Esophagus muscularis mucosa (tissue), 4 donors: ENCODE results near the gene SNX9. TPM values are rescaled to one million over a fixed set of nuclear protein-coding genes. Genes with fewer than 3 reads are reported as not detected.
A peak's percentile ranks its signal among the peaks of the same experiment; 100 is the strongest.

ENCODE experiments used
- DNase-seq: peaks from one replicate; pipeline ENCODE4 v3.0.0-alpha.2; 2017; ENCODE audit errors: extremely low spot score
- H3K27ac ChIP-seq, 4 donors: fragments of 200-600 bp; sonication (generic); replicated peaks in 1 of 4; 1 replicate in 3 of 4; 2 replicates in 1 of 4; pipeline ENCODE4 v1.5.1; 2016 to 2019; ENCODE audit warnings: mild to moderate bottlenecking in 1 of 4
- H3K27me3 ChIP-seq, 4 donors: fragments of 200-600 bp; sonication (generic); one replicate each; pipeline versions ENCODE4 v1.5.1 to v1.6.0; 2016 to 2019
- H3K36me3 ChIP-seq, 4 donors: fragments of 200-600 bp; sonication (generic); one replicate each; pipeline ENCODE4 v1.5.1; 2016 to 2019
- H3K4me1 ChIP-seq, 4 donors: fragments of 200-600 bp; sonication (generic); one replicate each; pipeline ENCODE4 v1.5.1; 2016 to 2019
- H3K4me3 ChIP-seq, 4 donors: fragments of 200-600 bp; sonication (generic); 1 replicate in 2 of 4; 2 replicates in 2 of 4; pipeline ENCODE4 v1.5.1; 2016 to 2019; ENCODE audit warnings: mild to moderate bottlenecking in 4 of 4, moderate library complexity in 1 of 4
- H3K9me3 ChIP-seq, 4 donors: fragments of 200-600 bp; sonication (generic); 1 replicate in 3 of 4; 2 replicates in 1 of 4; pipeline ENCODE4 v1.5.1; 2016 to 2019
- EP300 ChIP-seq: sonication (generic); formaldehyde crosslinking; IDR thresholded peaks from one replicate; pipeline ENCODE4 v1.6.1; 2017; ENCODE audit warnings: antibody characterized with exemption
- POLR2A ChIP-seq: fragments of 450-650 bp; IDR thresholded peaks from one replicate; pipeline ENCODE4 v1.6.1; 2017; ENCODE audit warnings: antibody characterized with exemption, moderate library complexity, mild to moderate bottlenecking, low read depth
- POLR2AphosphoS5 ChIP-seq, 2 donors: sonication (generic); formaldehyde crosslinking; IDR thresholded peaks; one replicate each; pipeline ENCODE4 v1.6.1; 2017; ENCODE audit warnings: antibody characterized with exemption in 2 of 2
- WGBS: methylation state at CpG from one replicate; pipeline ENCODE4 v1.1.5; 2018; 5-methylcytosine and 5-hydroxymethylcytosine counted together
- intact Hi-C: fragments of 100-400 bp; cut with DNase I; formaldehyde crosslinking; loops from one replicate; pipeline ENCODE4 v1.15.1; 2023
- total RNA-seq, 4 donors: library from RNA; depleted of rRNA; stranded (reverse); fragments of >200 nt; gene quantifications; one replicate each; pipeline versions ENCODE4 v1.1.0 to v1.2.1, GENCODE V29; 2016
- TF ChIP-seq, protein P1 (sequence below), 3 experiments: fragments of 200-600 bp in 2 of 3; fragments of 450-650 bp in 1 of 3; sonication (generic) in 2 of 3; IDR thresholded peaks; one replicate each; pipeline ENCODE4 v1.5.1; 2017 to 2019; ENCODE audit warnings: antibody characterized with exemption in 3 of 3, mild to moderate bottlenecking in 2 of 3, moderate library complexity in 1 of 3

Gene SNX9
- total RNA-seq, 4 donors from 2014 or later, result 78.1 to 94.7 (median 85.1) TPM

DNA sequence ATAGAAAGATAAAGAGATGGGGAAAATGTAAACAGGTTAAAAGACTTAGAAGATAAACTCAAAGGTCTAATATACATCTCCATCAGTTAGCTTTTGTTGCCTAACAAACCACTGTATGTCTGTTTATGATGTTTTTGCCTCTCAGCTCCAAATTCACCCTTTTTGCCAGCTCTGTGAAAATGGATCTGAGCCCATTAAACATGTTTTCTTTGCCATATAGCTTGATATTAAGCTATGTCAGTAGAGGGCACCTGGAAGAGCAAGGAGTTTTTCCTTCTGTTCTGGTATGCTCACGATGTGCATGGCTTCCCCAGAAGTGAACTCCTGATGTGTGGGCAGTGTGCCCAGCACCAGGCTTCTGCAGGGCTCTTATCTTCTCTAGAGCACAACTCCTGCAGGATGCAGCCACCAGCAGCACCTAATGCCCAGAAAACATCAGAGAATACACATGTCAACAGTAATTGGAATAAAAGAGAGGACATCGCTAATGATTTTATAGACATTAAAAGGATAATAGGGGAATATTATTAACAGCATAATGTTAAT is 14.6 kb upstream of the SNX9 start:
- TF ChIP-seq POLR2A, result no peak
- 87% methylated on average over 2 of the region's 2 CpGs for WGBS

DNA sequence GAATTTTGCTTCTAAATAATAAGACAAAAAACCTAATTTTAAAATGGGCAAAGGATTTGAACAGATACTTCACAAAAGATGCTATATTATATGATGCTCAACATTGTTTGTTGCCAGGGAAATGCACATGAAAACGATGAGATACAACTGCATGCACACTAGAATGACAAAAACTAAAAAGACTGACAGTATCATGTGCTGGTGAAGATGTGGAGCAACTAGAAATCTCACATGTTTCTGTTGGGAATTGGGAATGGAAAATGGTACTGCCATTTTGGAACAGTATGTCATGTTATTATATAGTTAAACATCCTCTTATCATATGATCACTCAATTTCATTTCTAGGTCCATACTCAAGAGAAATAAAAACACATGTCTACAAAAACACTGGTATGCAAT is 13.4 kb upstream of the SNX9 start:
- no peak overlapping the region for H3K27ac ChIP-seq
- no peak overlapping the region for H3K4me3 ChIP-seq
- TF ChIP-seq, protein P1, sequence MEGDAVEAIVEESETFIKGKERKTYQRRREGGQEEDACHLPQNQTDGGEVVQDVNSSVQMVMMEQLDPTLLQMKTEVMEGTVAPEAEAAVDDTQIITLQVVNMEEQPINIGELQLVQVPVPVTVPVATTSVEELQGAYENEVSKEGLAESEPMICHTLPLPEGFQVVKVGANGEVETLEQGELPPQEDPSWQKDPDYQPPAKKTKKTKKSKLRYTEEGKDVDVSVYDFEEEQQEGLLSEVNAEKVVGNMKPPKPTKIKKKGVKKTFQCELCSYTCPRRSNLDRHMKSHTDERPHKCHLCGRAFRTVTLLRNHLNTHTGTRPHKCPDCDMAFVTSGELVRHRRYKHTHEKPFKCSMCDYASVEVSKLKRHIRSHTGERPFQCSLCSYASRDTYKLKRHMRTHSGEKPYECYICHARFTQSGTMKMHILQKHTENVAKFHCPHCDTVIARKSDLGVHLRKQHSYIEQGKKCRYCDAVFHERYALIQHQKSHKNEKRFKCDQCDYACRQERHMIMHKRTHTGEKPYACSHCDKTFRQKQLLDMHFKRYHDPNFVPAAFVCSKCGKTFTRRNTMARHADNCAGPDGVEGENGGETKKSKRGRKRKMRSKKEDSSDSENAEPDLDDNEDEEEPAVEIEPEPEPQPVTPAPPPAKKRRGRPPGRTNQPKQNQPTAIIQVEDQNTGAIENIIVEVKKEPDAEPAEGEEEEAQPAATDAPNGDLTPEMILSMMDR (IDR thresholded peaks at IDR 0.05), result no peak
- TF ChIP-seq POLR2A (no peak), POLR2AphosphoS5 (IDR thresholded peaks at IDR 0.05) (no peak), EP300 (no peak)
- H3K4me1 ChIP-seq, result peaks cover 6 to 21% (median 18%) of the 10 kb centered on the region in 4 donors
- H3K9me3 ChIP-seq, result peaks cover 0 to 10% (median 3%) of the 10 kb centered on the region in 4 donors
- no peaks in the 10 kb centered on the region for H3K27me3 ChIP-seq
- DNase-seq, result no peak
- WGBS, result 64% methylated on average over 1 of the region's 1 CpG
- intact Hi-C loops, result no loop called here
- H3K36me3 ChIP-seq, result no peaks in the 10 kb centered on the region

More for the DNA sequence above, 14.6 kb upstream of the SNX9 start:
- Histone ChIP-seq H3K9me3 (peaks cover 0 to 10% (median 3%) of the 10 kb centered on the region in 4 donors), H3K4me1 (peaks cover 4 to 9% (median 7%) of the 10 kb centered on the region in 4 donors), H3K27me3 (no peaks in the 10 kb centered on the region), H3K36me3 (no peaks in the 10 kb centered on the region), H3K27ac (no peak overlapping the region), H3K4me3 (no peak overlapping the region)
- intact Hi-C loops, result no loop called here
- DNase-seq, result no peak

DNA sequence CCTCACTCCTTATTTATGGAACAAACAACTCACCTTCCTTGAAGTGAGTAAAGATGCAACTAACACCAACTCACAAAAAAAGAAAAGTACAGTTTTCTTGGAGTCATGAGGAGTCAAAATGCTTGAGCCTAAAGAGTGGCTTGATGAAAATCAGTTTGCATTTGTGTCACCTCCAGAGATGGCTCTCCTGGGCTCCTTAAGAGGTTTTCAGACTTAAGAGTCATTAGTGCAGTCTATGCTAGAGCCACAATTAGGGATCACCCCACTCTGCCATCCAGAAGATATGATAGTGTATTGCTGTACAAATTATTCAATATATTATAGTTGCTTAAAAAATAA is 11.9 kb upstream of the SNX9 start:
- Histone ChIP-seq H3K27ac (no peak overlapping the region), H3K4me1 (peaks cover 6 to 26% (median 24%) of the 10 kb centered on the region in 4 donors), H3K36me3 (no peaks in the 10 kb centered on the region), H3K9me3 (peaks cover 0 to 10% (median 3%) of the 10 kb centered on the region in 4 donors), H3K27me3 (no peaks in the 10 kb centered on the region), H3K4me3 (no peak overlapping the region)
- intact Hi-C loops, result no loop called here
- TF ChIP-seq EP300, result no peak
- TF ChIP-seq POLR2A, result no peak
- TF ChIP-seq, protein P1 (IDR thresholded peaks at IDR 0.05), result no peak
- TF ChIP-seq POLR2AphosphoS5 (IDR thresholded peaks at IDR 0.05), result no peak
- DNase-seq, result no peak

DNA sequence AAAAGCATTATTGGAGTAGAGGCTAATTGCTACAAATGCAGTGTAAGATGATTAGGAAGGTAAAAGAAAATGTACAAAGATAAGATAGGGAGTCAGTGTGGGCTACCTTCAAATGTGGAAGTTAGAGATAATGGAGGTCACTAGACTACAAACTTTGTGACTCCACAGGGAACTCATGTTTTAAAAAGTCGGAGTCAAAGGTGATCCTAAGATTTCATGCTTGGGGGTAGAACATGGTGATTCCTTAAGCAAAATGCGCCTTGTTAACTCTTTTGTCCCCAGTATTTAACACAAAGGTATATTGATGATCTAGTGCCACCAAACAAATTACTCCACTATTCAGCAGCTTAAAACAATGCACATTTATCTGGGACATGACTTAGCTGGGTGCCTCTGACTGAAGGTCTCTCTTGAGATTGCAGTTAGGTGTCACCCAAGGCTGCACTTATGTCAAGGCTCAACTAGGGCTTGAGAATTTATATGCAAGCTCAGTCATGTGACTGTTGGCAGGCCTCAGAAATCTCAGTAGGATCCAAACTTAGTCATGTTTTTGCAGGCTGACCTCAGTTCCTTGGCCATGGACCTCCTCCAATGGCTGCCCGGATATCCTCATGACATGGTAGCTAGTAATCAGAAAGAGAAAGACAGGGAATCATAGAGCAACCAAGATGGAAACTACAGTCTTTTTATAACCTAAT is 11.4 kb upstream of the SNX9 start:
- TF ChIP-seq POLR2AphosphoS5 (IDR thresholded peaks at IDR 0.05), result no peak
- Histone ChIP-seq H3K9me3 (peaks cover 0 to 10% (median 3%) of the 10 kb centered on the region in 4 donors), H3K36me3 (no peaks in the 10 kb centered on the region), H3K4me3 (no peak overlapping the region), H3K27me3 (no peaks in the 10 kb centered on the region), H3K4me1 (peaks cover 6 to 26% (median 24%) of the 10 kb centered on the region in 4 donors), H3K27ac (no peak overlapping the region)
- intact Hi-C loops, result no loop called here
- WGBS, result 93% methylated on average over 3 of the region's 3 CpGs
- DNase-seq, result no peak

DNA sequence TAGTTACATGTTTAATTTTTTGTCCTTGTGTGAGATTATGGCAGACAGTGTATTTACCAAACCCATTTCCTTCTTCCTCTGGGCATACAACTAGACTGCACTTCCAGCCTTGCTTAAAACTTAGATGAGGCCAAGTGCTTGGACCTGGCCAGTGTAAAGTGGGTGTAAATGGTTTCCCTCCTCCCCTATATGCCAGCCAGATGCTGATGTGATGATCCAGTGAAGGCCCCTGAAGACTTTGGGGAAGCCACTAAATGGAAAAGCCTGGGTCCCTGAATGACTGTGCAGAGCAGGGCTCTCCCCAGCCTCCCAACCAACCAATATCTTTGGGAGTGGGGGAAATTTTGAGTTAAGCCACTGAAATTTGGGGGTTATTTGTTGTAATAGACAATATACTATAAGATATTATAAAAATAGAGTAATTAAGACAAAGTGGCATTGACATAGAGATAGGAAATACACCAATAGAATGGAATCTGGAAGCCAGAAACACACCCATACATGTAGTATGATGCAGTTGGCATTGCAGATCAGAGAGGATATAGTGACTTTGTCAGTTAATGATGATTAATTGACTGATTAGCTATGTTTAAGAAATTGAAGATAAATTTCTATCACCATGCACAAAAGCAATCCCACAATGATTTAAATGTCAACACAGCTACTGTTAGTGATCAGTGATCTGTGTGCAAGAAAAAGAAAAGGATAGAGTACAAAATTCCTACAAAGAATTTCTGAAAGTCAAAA is 10.4 kb upstream of the SNX9 start:
- DNase-seq, result no peak
- H3K4me3 ChIP-seq, result no peak overlapping the region
- H3K27ac ChIP-seq, result peak overlapping the region; percentile 64 to 75 (median 71)
- H3K9me3 ChIP-seq, result peaks cover 0 to 10% (median 3%) of the 10 kb centered on the region in 4 donors
- TF ChIP-seq POLR2AphosphoS5 (IDR thresholded peaks at IDR 0.05), result no peak
- TF ChIP-seq, protein P1 (IDR thresholded peaks at IDR 0.05), result no peak
- no peak for TF ChIP-seq POLR2A
- no peak for TF ChIP-seq EP300
- intact Hi-C loops, result no loop called here
- H3K36me3 ChIP-seq, result no peaks in the 10 kb centered on the region
- no peaks in the 10 kb centered on the region for H3K27me3 ChIP-seq
- peaks cover 6 to 26% (median 24%) of the 10 kb centered on the region in 4 donors for H3K4me1 ChIP-seq
